HG03432 (cell line): ENCODE results near the gene CABS1.

Experiments
- ATAC-seq: cut with Tn5 transposase; IDR thresholded peaks from one replicate; pipeline ENCODE4 v1.9.1; 2021; ENCODE audit warnings: mild to moderate bottlenecking, moderate library complexity; ENCODE audit not compliant: unreplicated experiment

CABS1 gene

DNA sequence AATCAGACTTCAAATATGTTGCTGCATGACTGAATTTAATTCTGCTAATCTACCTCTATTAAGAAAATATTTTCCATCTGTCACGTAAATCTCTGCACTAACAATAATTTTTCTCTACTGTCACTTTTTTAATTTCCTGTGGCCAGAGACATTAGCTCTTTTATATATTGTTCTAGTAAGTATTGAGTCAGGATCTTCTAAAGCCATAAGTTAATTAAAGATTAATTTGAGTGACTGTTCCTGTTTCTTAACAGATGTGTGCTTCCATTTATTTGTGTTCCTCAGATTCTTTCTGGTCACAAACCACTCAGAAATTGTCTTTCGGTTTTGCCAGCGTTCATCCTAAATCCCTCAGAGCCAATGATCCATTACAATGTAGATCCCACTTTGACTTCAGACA lies 45.8 kb downstream of the CABS1 start:
- ATAC-seq = no peak

DNA sequence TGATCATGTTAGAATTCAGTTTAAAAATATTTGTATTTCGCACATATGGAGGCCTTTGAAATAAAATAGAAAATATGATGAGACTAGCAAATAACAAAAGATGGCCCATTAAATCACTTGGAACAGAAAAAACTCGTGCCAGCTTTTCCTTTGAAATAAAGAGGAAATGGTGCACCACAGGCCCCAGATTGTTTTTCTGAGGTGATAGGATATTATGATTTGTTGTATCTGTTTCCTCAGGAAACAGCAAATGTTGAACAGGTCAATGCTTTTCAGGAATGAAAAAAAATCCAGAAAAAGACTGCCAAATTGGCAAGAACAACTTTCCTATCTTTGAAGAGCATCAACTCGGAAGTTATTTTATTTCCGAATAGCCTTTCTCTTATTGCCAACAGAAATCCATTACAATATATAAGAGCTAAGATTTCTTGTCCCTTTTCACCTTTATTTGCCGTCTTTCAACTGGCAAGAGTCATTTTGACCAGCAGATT lies 48.0 kb downstream of the CABS1 start, which contains the start of gene SMR3B:
TSS of gene SMR3B (plus strand) at position 441 of the 491 bp plus-strand sequence. CDS start 1,380 bp downstream, outside the sequence.
- ATAC-seq = no peak
